Amniotic stem cell (primary cell): ENCODE data around the gene LRRC63.
"Not testable (repeated sequence)": the region's sequence is repeated elsewhere in the genome, so short reads cannot be mapped to it uniquely, and the experiment has no call there.

Source experiments
- DNase-seq: peaks from one replicate; lab custom pipeline; 2025; lab: John Stamatoyannopoulos, UW

The LRRC63 gene

DNA sequence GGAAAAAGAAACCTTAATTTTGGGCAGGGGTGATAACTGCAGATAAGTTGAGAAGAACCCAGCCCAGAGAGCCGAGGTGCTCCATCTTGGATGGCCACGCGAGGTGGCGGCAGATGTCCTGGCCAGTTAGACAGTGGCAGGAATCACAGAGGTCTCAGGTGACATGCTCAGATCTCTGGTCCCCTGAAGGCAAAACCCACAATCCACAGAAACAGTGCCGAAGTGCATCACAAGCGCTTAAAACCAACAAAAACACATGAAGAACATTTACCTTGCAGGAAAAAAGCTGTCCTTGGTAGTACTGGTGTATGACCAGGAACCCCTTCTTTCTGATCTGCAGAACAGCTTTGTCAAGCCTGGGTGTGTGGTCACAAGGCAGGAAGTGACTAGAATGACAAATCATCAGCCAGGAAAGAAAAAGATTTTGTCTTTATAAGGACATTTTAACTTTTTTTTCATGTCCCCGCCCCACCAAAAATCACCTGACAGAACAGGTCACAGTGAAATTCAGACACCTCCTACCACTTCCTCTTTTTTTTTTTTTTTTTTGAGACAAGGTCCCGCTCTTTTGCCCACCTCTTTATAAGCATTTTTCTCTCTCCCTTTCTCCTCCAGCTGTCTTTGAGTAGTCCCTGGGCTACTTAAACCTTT lies 29.8 kb upstream of the LRRC63 start, which contains the start of gene LCP1:
LCP1 (minus strand) TSS at position 338 of the 651 bp plus-strand sequence. CDS start 22,515 bp downstream, outside the sequence.
- no peak for DNase-seq

DNA sequence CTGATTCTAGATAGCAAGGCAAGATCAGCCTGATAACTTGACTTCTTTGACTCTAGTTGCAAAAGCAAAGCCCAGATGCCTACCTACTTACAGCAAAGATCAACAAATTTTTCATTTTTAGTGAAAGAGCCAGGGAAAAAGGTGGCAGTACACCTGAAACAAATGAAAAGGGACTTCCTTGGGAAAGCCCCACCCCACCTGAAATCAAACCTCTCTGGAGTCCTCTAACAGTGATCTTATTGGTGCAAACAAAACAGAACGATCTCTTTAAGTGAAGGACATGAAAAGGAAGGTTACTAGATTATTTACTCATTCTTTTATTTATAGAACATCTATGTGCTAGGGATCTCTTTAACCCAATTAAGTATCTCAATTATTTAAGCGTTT lies 29.2 kb upstream of the LRRC63 start:
- no peak for DNase-seq

DNA sequence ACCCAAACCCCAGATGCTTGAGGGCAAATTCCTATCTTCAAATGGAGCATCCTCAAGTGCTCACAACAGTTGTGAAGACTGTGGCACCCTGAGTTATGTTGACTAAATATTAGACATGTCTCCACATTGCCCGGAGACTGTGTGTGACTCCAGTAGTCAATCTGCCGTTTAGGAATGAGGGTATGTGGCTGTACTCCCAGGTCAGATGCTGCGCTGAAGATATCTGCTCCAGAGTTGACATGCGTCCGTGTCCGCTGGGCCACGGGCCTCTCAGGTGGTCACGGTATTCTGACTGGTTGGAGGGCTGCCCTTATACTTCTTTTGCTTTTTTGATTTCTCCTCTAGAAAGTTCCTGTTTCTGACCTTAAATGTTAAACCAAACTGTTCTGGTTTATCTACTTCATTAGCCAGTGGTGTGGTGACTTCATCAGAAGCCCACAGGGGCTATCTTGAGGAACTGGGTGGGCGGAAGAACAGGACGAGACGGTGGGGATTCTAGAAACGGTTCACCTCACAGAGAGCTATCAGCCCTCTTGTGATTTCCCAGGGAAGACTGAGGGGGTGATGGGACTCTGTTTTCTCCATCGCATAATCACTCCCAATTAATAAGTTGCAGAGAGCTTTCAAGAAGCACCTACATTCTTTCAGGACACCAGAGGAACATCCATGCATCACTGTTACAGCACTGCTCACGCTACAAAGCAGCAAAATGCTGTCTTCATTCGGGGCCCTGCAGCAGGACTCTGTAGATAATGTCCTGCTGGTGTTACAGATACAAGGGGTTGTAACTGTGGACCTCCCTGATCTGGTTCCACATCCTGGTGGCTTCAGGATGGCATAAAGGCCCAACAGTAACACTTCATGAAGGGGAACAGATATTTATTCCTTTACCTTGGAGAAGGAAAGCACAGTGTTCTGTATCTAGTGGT lies 28.4 kb upstream of the LRRC63 start:
- DNase-seq = no peak

DNA sequence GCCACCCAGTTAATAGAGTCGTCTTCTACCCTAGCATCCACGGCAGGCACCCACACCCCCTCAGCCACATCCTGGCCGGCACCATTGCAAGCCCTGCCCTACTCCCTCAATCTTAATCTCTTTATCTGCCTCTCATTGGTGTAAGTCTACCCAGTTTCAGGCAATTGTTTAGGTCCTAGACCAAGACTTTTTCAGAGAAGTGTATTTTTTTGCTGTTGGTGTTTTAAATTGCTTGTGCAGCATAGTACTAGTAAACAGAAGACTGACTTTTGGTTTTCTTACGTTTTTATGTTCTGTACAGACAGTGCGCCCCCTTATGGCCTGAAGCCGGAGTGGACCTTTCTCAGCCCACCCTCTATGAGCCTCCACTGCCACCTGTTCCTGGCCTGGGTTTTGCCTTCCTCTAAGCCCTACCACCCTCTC lies 27.4 kb upstream of the LRRC63 start:
- DNase-seq = no peak

GRCh38 chr13:46185634-46186033 lies 26.1 kb upstream of the LRRC63 start:
- DNase-seq = no peak

DNA sequence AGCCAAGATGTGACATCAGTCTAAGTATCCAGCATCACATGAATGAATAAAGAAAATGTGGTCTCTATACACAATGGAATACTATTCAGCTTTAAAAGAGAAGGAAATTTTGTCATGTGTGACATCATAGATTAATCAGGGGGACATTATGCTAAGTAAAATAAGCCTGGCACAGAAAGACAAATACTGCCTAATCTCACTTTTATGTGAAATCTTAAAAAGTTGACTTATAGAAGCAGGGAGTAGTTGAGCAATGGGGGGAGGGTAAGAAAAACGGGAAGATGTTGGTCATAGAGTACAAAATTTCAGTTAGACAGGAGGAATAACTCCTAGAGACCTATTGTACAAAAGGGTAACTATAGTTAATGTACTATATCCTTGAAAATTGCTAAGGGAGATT lies 19.3 kb upstream of the LRRC63 start:
- DNase-seq = no peak

DNA sequence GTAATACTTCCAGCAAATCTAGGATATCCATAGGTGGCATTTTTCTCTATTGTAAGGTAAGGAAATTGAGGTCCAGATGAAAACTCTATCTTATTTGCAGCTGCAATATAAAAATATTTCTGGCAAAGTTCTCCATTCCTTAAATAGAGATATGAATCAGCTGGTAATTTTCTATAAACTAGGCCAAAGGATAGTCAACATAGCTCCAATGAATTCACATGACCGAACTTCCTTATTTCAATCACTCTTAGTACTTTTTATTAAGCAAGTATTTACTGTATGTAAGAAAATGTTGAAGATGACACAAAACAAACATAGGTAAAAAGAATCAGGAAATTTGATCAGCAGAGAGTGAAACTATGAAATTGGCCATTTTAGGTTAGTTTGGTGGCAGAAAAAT lies 16.7 kb upstream of the LRRC63 start:
- DNase-seq = no peak

GRCh38 chr13:46197299-46198048 lies 14.3 kb upstream of the LRRC63 start:
- no peak for DNase-seq

- DNase-seq = no peak
Measured at GRCh38 chr13:46198696-46199193, 13.0 kb upstream of the LRRC63 start.

- DNase-seq = no peak
Measured at GRCh38 chr13:46202188-46202795, 9.4 kb upstream of the LRRC63 start.

GRCh38 chr13:46202966-46203365 lies 8.8 kb upstream of the LRRC63 start:
- no peak for DNase-seq

- DNase-seq = no peak
Measured at GRCh38 chr13:46206143-46206542, 5.6 kb upstream of the LRRC63 start.

GRCh38 chr13:46207828-46208227 lies 3.9 kb upstream of the LRRC63 start:
- DNase-seq = no peak

- DNase-seq = no peak
Measured at GRCh38 chr13:46210362-46211083, 1.2 kb upstream of the LRRC63 start.

- DNase-seq = no peak
Measured at GRCh38 chr13:46211116-46211482, 629 bp upstream of the LRRC63 start.

DNA sequence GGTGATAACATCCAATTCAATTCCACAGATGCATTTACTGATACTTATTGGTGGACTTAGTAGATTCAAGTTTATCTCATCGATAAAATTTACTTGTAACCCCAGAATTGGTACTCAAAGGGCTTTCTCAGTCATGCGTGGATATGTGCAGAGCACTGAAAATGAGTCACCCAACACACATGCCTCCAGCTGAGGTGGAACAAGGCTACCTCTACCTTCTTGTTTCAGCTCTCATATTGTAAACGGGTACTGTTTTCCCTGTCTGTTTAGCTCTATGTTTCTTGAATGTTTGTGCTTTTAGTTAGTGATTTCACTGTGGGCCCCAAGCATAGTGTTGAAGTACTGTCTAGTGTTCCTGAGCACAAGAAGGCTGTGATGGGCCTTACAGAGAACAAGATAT lies 1.5 kb downstream of the LRRC63 start:
- DNase-seq = no peak

GRCh38 chr13:46214741-46215140 lies 3.0 kb downstream of the LRRC63 start:
- DNase-seq = not testable (repeated sequence)

GRCh38 chr13:46220234-46220633 lies 8.5 kb downstream of the LRRC63 start:
- DNase-seq = not testable (repeated sequence)

DNA sequence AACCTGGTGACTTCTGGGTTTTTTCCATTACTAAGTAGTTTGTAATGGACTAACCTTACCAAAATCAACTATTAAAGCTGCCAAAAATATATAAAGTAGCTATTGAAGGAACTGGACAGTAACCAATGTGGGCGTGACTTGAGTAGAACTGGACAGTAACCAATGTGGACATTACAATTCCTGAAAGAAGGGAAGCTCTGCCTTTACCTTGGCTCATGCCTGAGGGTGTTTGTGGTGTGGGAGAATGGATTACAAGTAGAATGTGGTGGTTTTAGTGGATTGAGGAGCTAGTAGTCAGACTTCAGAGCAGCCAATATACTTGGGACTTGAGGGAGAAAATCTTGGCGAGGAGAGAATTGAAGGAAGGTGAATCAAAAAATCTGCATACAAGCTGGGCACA lies 17.5 kb downstream of the LRRC63 start:
- DNase-seq = no peak

DNA sequence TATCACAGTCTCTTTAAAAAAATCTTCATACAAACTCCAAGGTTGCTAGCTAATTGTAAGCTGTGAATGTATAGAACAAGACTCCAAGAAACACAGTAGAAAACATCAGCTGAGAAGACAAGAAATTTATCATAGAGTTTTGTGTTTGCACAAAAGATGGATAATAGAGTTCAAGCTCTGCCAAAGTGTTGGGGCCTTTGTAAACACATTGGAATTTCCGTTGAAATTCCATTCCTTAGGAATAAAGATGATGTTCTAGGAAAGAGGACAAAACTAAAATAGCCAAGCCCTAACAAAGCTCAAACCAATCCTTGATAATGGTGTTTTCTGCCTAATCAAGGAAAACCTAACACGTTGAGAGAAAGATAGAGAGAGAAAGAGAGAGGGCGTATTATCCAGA lies 20.6 kb downstream of the LRRC63 start:
- no peak for DNase-seq

DNA sequence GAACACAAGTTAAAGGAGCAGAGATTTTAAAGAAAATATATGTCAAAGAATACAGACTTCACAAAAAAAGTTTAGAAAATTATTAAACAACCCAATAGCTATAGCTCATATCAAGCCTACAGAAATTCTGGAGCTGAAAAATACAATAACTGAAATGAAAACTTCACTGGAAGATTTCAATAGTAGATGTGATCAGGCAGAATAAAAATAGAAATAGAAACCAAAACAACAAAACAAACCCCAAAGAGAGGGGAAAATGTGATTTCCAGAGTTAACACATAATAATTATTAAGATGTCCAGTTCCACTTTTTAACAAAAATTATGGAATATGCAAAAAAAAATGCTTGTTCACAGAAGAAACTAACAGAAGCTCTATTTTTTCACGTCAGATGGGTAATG lies 23.6 kb downstream of the LRRC63 start:
- no peak for DNase-seq
